NK-92 (cell line): ENCODE data around the gene SPRYD4.
"Not testable (repeated sequence)": the region's sequence is repeated elsewhere in the genome, so short reads cannot be mapped to it uniquely, and the experiment has no call there.

Experiments used
- DNase-seq: peaks from one replicate; lab custom pipeline; 2025; ENCODE audit not compliant: unreplicated experiment; lab: John Stamatoyannopoulos, UW

SPRYD4 gene

GRCh38 chr12:56476143-56476542 is 7.8 kb downstream of the SPRYD4 start:
- no peak for DNase-seq

- no peak for DNase-seq
These were observed 8.6 kb downstream of the SPRYD4 start for GRCh38 chr12:56476972-56477432.

GRCh38 chr12:56477521-56478225 is 9.3 kb downstream of the SPRYD4 start:
- no peak for DNase-seq

- DNase-seq: no peak
These were observed 11.2 kb downstream of the SPRYD4 start for GRCh38 chr12:56479625-56480024.

GRCh38 chr12:56484566-56484965 is 16.2 kb downstream of the SPRYD4 start:
- no peak for DNase-seq

GRCh38 chr12:56486694-56487093 is 18.3 kb downstream of the SPRYD4 start:
- no peak for DNase-seq

GRCh38 chr12:56487448-56488040 is 19.2 kb downstream of the SPRYD4 start:
- no peak for DNase-seq

GRCh38 chr12:56488041-56488955 is 19.9 kb downstream of the SPRYD4 start, which contains the start of gene GLS2:
GLS2 (minus strand) TSS chr12:56488161; CDS start chr12:56488118, 43 bp downstream.
- no peak for DNase-seq

GRCh38 chr12:56490360-56490759 is 22.0 kb downstream of the SPRYD4 start:
- no peak for DNase-seq

GRCh38 chr12:56493409-56494105 is 25.2 kb downstream of the SPRYD4 start:
- DNase-seq: not testable (repeated sequence)

- DNase-seq: not testable (repeated sequence)
These were observed 25.7 kb downstream of the SPRYD4 start for GRCh38 chr12:56494106-56494415.

GRCh38 chr12:56494481-56494880 is 26.1 kb downstream of the SPRYD4 start:
- DNase-seq: not testable (repeated sequence)

- DNase-seq: not testable (repeated sequence)
These were observed 28.3 kb downstream of the SPRYD4 start for GRCh38 chr12:56496704-56497103.

- not testable (repeated sequence) for DNase-seq
These were observed 29.9 kb downstream of the SPRYD4 start for GRCh38 chr12:56498126-56498902.

- DNase-seq: not testable (repeated sequence)
These were observed 31.1 kb downstream of the SPRYD4 start for GRCh38 chr12:56499452-56499851.

- not testable (repeated sequence) for DNase-seq
These were observed 31.5 kb downstream of the SPRYD4 start for GRCh38 chr12:56499879-56500278.

GRCh38 chr12:56510786-56511185 is 42.4 kb downstream of the SPRYD4 start:
- no peak for DNase-seq

GRCh38 chr12:56514014-56514318 is 45.6 kb downstream of the SPRYD4 start:
- DNase-seq: not testable (repeated sequence)

GRCh38 chr12:56517854-56518253 is 49.5 kb downstream of the SPRYD4 start:
- no peak for DNase-seq

GRCh38 chr12:56518570-56518969 is 50.2 kb downstream of the SPRYD4 start:
- DNase-seq: no peak
